Lung (tissue), 12 donors: ENCODE results near the gene ITGA7. TPM values are rescaled to one million over a fixed set of nuclear protein-coding genes. Genes with fewer than 3 reads are reported as not detected.

Experiments used
- ATAC-seq: fragments of 200-7000 bp; cut with Tn5 transposase; one replicate; pipeline ENCODE4 v1.9.1; 2020; ENCODE audit warnings: moderate number of reproducible peaks; ENCODE audit not compliant: insufficient read depth, low FRiP score
- DNase-seq, 3 donors: peaks; one replicate each; pipeline ENCODE4 v3.0.0-alpha.2; 2013 to 2017
- H3K27ac ChIP-seq, 2 donors: one replicate each; pipeline ENCODE4 v1.5.1; 2013; ENCODE audit warnings: mild to moderate bottlenecking in 2 of 2, moderate library complexity in 2 of 2, control low read depth in 1 of 2, inconsistent platforms in 1 of 2, low read depth in 1 of 2, low read length in 1 of 2
- H3K27me3 ChIP-seq, 3 donors: one replicate each; pipeline ENCODE4 v1.5.1; 2013; ENCODE audit warnings: low read length in 2 of 3; ENCODE audit not compliant: control insufficient read depth in 3 of 3, insufficient read depth in 3 of 3
- H3K36me3 ChIP-seq, 4 donors: one replicate each; pipeline ENCODE4 v1.5.1; 2013; ENCODE audit warnings: low read length in 4 of 4, mild to moderate bottlenecking in 1 of 4, moderate library complexity in 1 of 4; ENCODE audit not compliant: control insufficient read depth in 4 of 4, insufficient read depth in 4 of 4
- H3K4me1 ChIP-seq, 5 donors: one replicate each; pipeline ENCODE4 v1.5.1; 2013; ENCODE audit warnings: low read length in 5 of 5, mild to moderate bottlenecking in 2 of 5, moderate library complexity in 1 of 5; ENCODE audit not compliant: control insufficient read depth in 5 of 5, insufficient read depth in 5 of 5
- H3K4me3 ChIP-seq: one replicate; pipeline ENCODE4 v1.5.1; 2013; ENCODE audit warnings: mild to moderate bottlenecking, control low read depth, moderate library complexity
- H3K9ac ChIP-seq, 2 donors: one replicate each; pipeline ENCODE4 v1.5.1; 2013; ENCODE audit warnings: low read length in 2 of 2, control low read depth in 1 of 2; ENCODE audit not compliant: insufficient read depth in 1 of 2
- H3K9me3 ChIP-seq, 4 donors: one replicate each; pipeline ENCODE4 v1.5.1; 2013; ENCODE audit warnings: low read length in 3 of 4, mild to moderate bottlenecking in 1 of 4, moderate library complexity in 1 of 4; ENCODE audit not compliant: control insufficient read depth in 4 of 4, insufficient read depth in 3 of 4
- CTCF ChIP-seq: IDR thresholded peaks from 2 replicates; pipeline ENCODE4 v1.5.1; 2012; ENCODE audit warnings: mild to moderate bottlenecking; ENCODE audit errors: control extremely low read depth, extremely low read depth
- WGBS, 2 donors: extraction: QIAGEN DNeasy Blood & Tissue Kit; methylation state at CpG; one replicate each; pipeline ENCODE4 v1.1.7; 2013; 5-methylcytosine and 5-hydroxymethylcytosine counted together
- polyA plus RNA-seq, 2 donors: library from polyadenylated mRNA; stranded (reverse); fragments of 200-250 nt; gene quantifications; one replicate each; pipeline ENCODE4 v1.2.1, GENCODE V29; 2013
- total RNA-seq, 2 donors: library from RNA; depleted of rRNA in 1 of 2; stranded (reverse); fragments of >200 nt in 1 of 2; gene quantifications; one replicate each; pipeline ENCODE4 v1.2.1, GENCODE V29; 2014 to 2021
- donor health status: control.
- donor health status: control.
- donor health status: Bipolar disorder and iron deficiency.
- donor health status: healthy.
- donor health status: DM: yes; HTN: yes; CAD: no.

The ITGA7 gene
- total and polyA plus RNA-seq, 4 donors, result 8.2 to 28.4 (median 17.7) TPM

- ATAC-seq, result no peak
- peaks cover 0 to 15% (median 6%) of the 10 kb centered on the region in 5 donors for H3K4me1 ChIP-seq
- H3K27ac ChIP-seq, result no peak overlapping the region
- H3K9me3 ChIP-seq, result no peaks in the 10 kb centered on the region
- no peak overlapping the region for H3K9ac ChIP-seq
- H3K4me3 ChIP-seq, result no peak overlapping the region
- peak; percentile 23 for TF ChIP-seq CTCF
- H3K27me3 ChIP-seq, result no peaks in the 10 kb centered on the region
- peak; percentile 52 to 68 (median 66) for DNase-seq
- 59% methylated on average over 11 of the region's 11 CpGs for WGBS, 2 donors
- peaks cover 5 to 45% (median 33%) of the 10 kb centered on the region in 4 donors for H3K36me3 ChIP-seq
Observed at GRCh38 chr12:55724226-55724939, 16.7 kb upstream of the ITGA7 start.

GRCh38 chr12:55723516-55724225 is 16.0 kb upstream of the ITGA7 start:
- H3K27me3 ChIP-seq, result no peaks in the 10 kb centered on the region
- 65 to 84% methylated on average over 10 of the region's 10 CpGs for WGBS, 2 donors
- H3K27ac ChIP-seq, result no peak overlapping the region
- TF ChIP-seq CTCF, result no peak
- ATAC-seq, result no peak
- no peaks in the 10 kb centered on the region for H3K9me3 ChIP-seq
- no peak overlapping the region for H3K9ac ChIP-seq
- H3K4me1 ChIP-seq, result peaks cover 2 to 19% (median 6%) of the 10 kb centered on the region in 5 donors
- DNase-seq, result no peak
- peaks cover 5 to 46% (median 36%) of the 10 kb centered on the region in 4 donors for H3K36me3 ChIP-seq
- no peak overlapping the region for H3K4me3 ChIP-seq

- Histone ChIP-seq H3K27me3 (no peaks in the 10 kb centered on the region), H3K4me1 (peaks cover 3 to 21% (median 9%) of the 10 kb centered on the region in 5 donors), H3K36me3 (peaks cover 5 to 46% (median 36%) of the 10 kb centered on the region in 4 donors), H3K9me3 (no peaks in the 10 kb centered on the region), H3K4me3 (no peak overlapping the region), H3K9ac (no peak overlapping the region), H3K27ac (no peak overlapping the region)
- no peak for ATAC-seq
- DNase-seq, result no peak
- whole genome bisulfite sequencing, 2 donors, result 96 to 97% methylated on average over 8 of the region's 8 CpGs
- no peak for TF ChIP-seq CTCF
Observed at GRCh38 chr12:55722948-55723347, 15.2 kb upstream of the ITGA7 start.
